Measurements from ENCODE around the gene TFIP11.

Gene TFIP11

GRCh38 chr22:26555478-26555877, 43.2 kb upstream of the TFIP11 start:
- DNase-seq = no peak
- peaks cover 28% of the 10 kb centered on the region for H3K4me1 Mint-ChIP-seq
- no peaks in the 10 kb centered on the region for H3K9me3 Mint-ChIP-seq
- H3K36me3 Mint-ChIP-seq (ENCODE audit: low read depth) = no peaks in the 10 kb centered on the region
- no peak overlapping the region for H3K4me3 Mint-ChIP-seq
- H3K27me3 Mint-ChIP-seq (ENCODE audit: low read depth, poor library complexity) = no peaks in the 10 kb centered on the region
- no peak for TF ChIP-seq CTCF (IDR thresholded peaks at IDR 0.05)
- H3K27ac Mint-ChIP-seq = no peak overlapping the region

- no peaks in the 10 kb centered on the region for H3K27me3 Mint-ChIP-seq (ENCODE audit: low read depth, poor library complexity)
- TF ChIP-seq CTCF (IDR thresholded peaks at IDR 0.05) = no peak
- H3K36me3 Mint-ChIP-seq (ENCODE audit: low read depth) = no peaks in the 10 kb centered on the region
- H3K9me3 Mint-ChIP-seq = no peaks in the 10 kb centered on the region
- H3K27ac Mint-ChIP-seq = no peak overlapping the region
- H3K4me3 Mint-ChIP-seq = no peak overlapping the region
- no peak for DNase-seq
- H3K4me1 Mint-ChIP-seq = peaks cover 33% of the 10 kb centered on the region
These were observed 42.7 kb upstream of the TFIP11 start for GRCh38 chr22:26554956-26555355.

GRCh38 chr22:26553056-26553752, 40.9 kb upstream of the TFIP11 start:
- Mint-ChIP-seq H3K4me1 (peaks cover 23% of the 10 kb centered on the region), H3K27ac (peak overlapping the region; percentile 48), H3K9me3 (no peaks in the 10 kb centered on the region), H3K4me3 (no peak overlapping the region), H3K36me3 (ENCODE audit: low read depth) (no peaks in the 10 kb centered on the region), H3K27me3 (ENCODE audit: low read depth, poor library complexity) (no peaks in the 10 kb centered on the region)
- DNase-seq = no peak
- TF ChIP-seq CTCF (IDR thresholded peaks at IDR 0.05) = no peak

GRCh38 chr22:26552466-26552865, 40.2 kb upstream of the TFIP11 start:
- Mint-ChIP-seq H3K9me3 (no peaks in the 10 kb centered on the region), H3K4me1 (peaks cover 21% of the 10 kb centered on the region), H3K27me3 (ENCODE audit: low read depth, poor library complexity) (no peaks in the 10 kb centered on the region), H3K27ac (no peak overlapping the region), H3K36me3 (ENCODE audit: low read depth) (no peaks in the 10 kb centered on the region), H3K4me3 (no peak overlapping the region)
- no peak for TF ChIP-seq CTCF (IDR thresholded peaks at IDR 0.05)
- DNase-seq = no peak

- Mint-ChIP-seq H3K27me3 (ENCODE audit: low read depth, poor library complexity) (no peaks in the 10 kb centered on the region), H3K9me3 (no peaks in the 10 kb centered on the region), H3K4me3 (no peak overlapping the region), H3K4me1 (peaks cover 21% of the 10 kb centered on the region), H3K36me3 (ENCODE audit: low read depth) (no peaks in the 10 kb centered on the region), H3K27ac (no peak overlapping the region)
- TF ChIP-seq CTCF (IDR thresholded peaks at IDR 0.05) = no peak
- DNase-seq = no peak
These were observed 39.3 kb upstream of the TFIP11 start for GRCh38 chr22:26551568-26551967.

GRCh38 chr22:26550498-26551033, 38.3 kb upstream of the TFIP11 start:
- H3K27me3 Mint-ChIP-seq (ENCODE audit: low read depth, poor library complexity) = no peaks in the 10 kb centered on the region

More at GRCh38 chr22:26550498-26551033, 38.3 kb upstream of the TFIP11 start:
- TF ChIP-seq CTCF (IDR thresholded peaks at IDR 0.05) = no peak
- Mint-ChIP-seq H3K9me3 (no peaks in the 10 kb centered on the region), H3K36me3 (ENCODE audit: low read depth) (no peaks in the 10 kb centered on the region), H3K4me3 (no peak overlapping the region), H3K4me1 (peaks cover 21% of the 10 kb centered on the region), H3K27ac (peak overlapping the region; percentile 64)
- DNase-seq = no peak
